AG08395 (cell line): ENCODE results near the gene TBX20.
A peak's percentile ranks its signal among the peaks of the same experiment; 100 is the strongest.

Source experiments
- DNase-seq: peaks from one replicate; pipeline ENCODE4 v3.0.0; 2012; ENCODE audit warnings: mixed read lengths, low spot score

Gene TBX20, protein sequence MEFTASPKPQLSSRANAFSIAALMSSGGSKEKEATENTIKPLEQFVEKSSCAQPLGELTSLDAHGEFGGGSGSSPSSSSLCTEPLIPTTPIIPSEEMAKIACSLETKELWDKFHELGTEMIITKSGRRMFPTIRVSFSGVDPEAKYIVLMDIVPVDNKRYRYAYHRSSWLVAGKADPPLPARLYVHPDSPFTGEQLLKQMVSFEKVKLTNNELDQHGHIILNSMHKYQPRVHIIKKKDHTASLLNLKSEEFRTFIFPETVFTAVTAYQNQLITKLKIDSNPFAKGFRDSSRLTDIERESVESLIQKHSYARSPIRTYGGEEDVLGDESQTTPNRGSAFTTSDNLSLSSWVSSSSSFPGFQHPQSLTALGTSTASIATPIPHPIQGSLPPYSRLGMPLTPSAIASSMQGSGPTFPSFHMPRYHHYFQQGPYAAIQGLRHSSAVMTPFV

DNA sequence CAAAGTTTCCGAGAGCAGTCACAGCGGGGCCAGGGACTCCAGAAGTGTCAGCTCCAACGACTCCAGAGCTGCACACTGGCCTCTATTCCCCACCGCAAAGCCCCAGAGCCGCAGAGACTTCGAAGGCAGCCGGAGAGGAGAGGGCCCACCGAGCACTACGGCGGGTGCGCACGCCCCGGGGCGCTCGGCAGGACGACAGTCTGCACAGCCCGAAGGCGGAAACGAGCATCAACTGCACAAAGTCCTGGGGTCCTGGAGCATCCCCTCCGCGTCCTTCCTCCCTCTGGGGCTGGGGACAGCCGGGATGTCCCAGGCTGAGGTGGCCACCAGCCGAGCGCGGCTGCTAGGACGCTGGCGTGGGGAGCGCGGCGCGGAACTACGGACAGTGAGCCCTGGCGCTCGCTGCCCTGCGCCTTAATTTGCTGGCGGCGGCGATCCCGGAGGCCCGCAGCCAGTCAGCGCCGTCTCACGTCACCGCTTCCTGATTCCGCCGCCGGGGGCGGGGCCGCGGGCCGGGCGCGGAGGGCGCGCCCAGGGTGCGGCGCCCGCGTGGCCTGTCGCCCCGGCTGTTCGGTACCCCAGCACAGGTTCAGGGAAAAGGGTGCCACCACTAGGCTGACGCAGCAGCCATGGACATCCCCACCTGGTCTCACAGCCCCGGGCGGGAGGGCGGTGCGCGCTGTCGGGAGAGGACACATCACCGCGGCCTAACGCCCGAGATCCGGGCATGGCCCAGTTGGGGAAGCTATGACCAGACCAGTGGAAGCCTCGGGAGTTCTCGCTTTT is at the start of gene TBX20:
Gene TBX20, minus strand, starts transcription at position 391 of the 786 bp plus-strand sequence. CDS start 480 bp downstream, outside the sequence.
- DNase-seq, result peak; percentile 48

DNA sequence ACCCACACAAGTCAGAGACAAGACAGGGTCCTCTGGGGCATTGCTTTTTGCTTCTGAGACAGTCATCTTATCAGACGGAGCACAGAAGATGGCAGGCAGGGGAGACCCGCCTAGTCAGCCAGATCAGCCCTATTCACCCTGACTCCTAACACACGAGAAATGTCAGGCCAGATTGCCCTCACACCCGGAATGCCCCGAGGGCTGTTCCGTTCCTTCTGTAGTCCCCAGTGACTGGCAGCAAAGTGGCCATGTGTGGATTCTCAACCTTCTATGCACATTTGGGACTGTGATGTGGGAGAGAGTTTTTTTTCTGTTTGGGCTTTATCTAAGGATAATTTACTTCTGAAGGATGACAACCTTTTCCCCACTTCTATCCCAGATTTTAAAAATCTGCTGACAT is 35.5 kb upstream of the TBX20 start:
- DNase-seq, result no peak

DNA sequence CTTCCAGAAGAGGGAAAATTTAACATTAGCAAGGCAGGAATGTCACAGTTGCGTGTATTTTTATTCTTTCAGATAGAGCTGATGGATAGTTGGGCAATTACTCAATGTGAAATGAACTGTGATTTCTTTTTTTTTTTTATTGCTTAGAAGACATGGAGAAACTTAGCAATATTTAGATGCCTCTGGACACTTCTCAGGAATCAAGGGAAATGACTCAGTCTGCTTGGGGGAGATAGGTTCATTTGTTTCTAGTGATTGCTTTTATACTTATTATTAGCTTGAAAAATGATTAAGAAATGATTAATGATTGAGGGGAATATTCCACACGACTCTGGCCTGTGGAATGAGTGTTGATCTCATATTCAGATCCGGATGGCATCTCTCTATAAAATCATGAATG is 33.1 kb upstream of the TBX20 start:
- DNase-seq, result no peak

DNA sequence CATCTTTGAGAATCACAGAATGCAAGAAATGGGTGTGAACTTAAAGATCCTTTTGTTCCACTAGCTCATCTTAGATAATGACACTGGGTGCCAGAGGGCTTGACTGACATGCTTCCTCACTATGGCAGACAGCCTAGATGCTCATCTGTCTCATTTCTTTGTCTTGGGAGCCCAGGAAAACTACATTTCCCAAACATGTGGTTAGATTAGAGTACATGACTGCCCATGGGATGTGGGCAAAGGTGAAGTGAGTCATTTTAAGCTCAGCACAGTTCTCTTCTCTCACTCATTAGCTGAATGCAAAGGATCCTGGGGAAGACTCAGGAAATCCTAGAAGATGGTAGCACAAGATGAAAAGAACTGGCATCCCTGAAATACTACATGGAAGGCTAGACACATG is 32.5 kb upstream of the TBX20 start:
- DNase-seq, result no peak

DNA sequence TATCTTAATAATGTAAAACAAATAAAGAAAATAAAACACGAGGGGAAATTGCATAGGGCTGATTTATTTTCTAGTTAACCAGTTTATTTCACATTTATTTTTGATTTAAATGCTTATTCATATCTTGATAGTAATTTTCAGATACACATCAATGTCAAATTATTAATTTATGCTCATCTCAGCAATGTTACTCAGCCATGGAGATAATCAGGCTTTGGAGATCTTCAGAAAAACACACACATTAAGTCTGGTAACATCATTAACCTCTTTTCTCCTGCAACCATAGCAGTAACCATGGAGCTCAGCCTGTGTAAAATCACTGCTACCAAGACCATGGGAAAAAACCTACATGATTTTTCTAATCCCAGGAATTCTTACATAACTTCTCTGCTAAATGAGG is 31.9 kb upstream of the TBX20 start:
- DNase-seq, result no peak

DNA sequence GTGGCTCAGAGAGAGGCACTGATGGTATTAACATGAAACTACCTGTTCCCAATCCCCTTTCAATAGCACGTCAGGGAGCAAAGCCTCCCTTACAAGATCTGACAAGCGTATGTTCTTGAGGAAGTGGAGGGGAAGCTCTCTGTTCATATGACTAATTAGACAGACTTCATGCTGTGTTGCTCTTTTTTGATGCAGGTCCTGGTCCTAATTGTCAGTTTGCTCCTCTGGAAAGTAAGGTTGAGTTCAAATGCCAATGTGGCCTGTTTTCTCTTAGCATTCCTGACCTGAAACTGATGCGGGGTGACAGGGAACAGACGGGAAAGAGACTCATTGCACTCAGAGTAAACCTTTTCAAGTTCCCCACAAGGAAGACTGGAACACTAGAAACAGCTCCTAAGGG is 27.0 kb upstream of the TBX20 start:
- no peak for DNase-seq

DNA sequence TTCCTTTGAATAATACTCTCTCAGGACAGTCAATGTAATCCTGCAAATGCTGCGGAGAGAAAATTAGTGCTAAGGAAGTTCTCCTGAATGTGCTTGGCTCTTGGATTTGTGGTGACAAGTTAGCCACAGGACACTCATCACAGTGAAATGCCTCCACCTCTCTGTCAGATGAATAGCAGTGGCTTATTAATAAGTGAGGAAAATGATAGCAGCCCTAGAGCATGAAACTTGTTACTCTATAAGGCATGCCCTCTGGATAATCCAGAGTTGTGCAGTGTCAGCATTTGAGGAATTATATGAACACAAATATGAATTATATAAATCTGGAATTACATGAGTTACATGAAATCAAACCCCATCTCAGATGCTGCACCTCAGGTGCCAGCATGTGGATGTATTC is 23.5 kb upstream of the TBX20 start:
- DNase-seq, result no peak

DNA sequence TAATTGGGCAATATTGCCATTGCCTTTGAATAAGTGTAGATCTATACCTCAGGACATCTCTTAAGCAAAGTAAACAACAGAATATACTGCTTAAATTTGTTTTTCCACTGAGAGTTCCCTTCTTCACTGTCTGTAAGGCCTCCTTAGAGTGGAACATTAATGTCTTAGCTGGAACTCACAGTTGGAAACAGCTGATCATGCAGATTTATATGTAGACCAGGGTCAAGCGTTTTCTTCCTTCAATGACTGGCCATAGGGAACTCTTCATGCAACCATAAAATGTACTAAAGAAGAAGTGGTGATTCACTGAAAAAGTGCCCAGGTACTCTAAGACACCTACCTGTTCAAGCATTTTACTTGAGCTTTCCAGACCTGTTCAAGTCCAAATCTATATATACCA is 18.3 kb upstream of the TBX20 start:
- no peak for DNase-seq

DNA sequence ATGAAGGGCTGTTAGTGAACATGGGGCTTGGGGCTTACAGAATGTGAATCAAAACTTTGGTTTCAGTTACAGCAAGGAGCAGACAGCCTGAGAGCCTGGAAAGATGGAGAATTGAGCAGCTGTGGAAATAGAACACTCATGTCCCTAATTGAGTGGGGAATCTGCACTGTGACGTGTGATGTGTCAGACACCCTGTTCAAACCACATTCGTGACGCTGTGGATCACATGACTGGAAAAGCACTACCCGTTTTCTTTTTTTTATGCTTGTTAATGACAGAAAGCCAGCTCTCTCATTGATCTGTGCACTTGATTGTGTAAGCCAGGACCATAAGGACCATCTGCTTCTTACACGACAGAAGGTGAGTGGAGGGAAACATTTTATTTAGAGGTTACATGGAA is 15.1 kb upstream of the TBX20 start:
- no peak for DNase-seq

DNA sequence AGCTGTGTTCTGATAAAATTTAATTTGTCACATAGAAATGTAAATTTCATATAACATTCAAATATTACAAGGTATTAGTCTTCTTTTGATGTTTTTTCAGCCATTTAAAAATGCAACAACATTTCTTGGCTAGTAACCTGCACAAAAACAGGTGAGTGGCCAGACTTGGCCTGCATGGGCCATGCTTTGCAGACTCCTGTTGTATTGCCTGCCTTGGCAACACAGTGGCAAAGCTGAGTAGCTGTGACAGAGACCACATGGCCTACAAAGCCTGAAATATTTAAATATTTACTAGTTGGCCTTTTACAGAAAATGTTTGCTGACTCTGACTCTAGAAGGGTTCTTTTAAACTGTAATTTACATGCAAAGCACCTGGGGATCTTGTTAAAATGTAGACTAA is 13.5 kb upstream of the TBX20 start:
- no peak for DNase-seq

DNA sequence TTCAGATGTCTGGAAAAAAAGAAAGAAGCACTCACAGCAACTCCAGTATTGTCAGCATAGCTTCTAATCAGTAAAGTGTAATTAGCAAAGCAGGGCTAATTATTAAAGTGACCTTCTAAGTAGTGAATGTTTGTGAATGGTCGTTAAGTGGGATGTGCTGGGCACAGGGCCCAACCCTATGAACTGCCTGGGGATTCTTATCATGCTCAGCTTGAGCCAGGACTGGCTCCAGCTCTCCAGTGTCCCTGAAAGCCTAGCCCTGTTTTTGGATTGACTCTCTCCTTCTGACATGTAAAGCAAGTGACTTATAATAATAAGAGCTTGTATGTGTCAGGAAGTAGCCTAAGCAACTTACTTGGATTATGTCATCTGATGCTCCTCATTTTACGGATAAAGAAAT is 9.5 kb upstream of the TBX20 start:
- no peak for DNase-seq

DNA sequence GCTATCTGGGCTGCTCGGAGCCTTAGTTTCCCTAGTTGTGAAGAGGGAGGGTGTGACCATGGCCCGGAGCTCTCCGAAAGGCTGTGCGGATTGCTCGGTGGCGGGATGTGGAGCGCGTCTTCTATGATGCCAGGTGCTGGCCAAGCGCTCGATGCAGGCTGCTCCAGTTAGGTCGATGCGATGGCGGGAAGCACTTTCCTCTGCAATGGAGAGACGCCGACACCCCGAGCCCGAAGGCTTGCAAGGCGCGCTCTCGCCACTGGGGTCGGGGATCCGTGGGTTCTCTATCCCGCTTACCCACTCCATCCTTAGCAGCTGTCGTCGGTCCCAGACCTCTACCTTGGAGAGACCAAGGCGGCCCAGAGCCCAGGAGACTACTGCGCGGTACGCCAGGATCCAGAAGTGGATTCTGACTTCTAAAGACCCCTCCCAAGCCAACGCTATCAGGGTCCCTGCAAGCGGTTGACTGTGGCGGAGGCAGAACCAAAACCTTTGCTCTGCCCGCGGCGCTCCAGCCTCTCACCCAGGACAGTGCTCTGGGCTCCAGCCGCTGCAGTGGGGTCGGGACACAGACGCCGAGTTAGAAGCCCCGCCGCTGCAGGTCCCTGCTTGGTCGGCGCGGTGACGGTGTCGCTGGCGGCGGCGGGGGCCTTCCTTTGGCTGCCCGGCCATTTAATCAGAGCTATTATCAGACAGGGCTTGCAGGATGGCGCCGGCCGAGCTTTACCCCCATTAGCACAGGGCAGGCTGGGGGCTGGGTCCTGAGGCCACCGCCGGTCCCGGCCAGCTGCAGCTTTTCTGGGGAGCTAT is 7.8 kb upstream of the TBX20 start:
- no peak for DNase-seq

DNA sequence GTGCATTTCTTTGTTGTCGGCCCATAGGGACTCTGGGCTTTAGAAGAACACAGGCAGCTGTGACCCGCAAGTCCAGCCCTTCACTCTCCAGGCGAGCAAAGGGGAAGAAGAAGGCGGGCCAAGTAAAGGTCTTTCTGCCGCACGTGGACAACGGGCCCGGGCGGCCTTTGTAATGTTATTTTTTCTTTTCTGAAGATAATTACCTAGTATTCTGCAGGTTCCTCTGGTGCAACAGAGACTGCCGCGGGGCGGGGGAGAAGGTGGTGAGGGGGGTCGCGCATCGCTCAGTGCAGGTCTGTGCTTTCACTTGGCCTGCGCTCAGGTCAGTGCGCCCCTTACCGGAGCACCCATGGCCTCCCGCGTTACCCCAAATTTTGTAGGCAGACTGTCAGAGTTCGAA is 7.1 kb upstream of the TBX20 start:
- DNase-seq, result no peak

DNA sequence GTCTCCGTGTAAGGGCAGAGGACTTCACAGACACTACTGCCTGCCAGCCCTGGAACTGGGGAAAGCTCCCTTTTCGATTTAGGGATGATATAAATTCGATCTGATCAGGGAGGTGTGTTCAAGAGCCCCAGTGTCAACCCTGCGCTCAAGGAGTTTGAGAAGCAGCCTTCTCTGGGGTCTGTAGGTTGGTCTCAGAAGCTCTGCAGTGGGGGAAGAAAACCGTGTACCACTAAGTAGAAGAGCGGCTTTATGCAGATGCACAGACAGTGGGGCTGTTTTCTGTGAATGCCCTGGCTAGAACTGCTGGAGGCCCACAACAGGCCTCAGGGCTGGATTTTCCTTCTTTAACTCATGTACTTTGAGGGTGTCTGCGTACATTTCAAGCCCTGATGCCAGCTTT is 6.3 kb upstream of the TBX20 start:
- no peak for DNase-seq

DNA sequence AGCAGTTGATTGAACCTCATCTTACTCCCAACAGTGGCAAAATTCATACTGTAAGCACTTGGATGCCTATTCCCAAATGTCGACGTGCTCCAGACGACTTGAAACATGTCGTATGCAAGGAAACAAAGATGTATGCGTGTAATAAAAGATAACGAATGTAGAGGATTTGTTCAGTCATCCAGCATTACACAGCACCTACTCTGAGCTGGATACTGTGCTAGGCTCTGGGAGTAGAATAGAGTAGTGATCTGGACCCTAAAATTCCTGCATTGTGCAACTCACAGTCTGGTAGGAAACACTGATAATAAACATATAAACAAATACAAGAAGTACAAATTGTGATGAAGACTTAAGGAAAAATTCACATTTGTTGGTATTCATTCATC is 5.6 kb upstream of the TBX20 start:
- no peak for DNase-seq

DNA sequence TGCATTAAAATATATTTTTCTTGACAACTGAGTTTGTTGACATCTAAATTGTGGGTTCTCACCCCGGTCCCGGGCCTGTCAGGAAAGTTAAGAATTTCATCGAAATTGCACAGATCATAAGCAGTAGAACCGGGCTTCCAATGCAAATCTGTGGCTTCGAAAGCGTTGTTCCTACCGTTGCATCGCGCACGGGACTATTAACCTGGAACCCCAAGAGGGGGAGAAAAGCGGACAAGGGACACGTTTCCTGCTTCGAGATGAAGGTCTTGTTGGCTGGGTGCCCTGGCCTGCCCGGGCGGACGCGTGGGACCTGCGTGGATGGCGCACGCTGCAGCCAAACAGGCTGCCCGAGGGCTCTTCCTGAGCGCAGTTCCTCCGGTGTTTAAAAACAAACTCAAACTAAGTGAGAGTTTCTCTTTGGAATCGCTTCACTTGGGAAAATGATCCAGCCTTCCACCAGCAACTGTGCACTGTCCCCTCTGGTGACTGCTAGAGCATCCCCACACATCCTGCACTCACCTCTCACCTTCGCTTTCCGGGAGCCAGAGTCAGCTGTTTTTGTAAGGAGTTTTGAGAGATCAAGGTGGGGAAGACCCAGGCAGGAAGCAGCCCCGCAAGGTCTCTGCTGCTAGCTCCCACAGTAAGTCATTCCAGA is 5.1 kb upstream of the TBX20 start:
- DNase-seq, result no peak

DNA sequence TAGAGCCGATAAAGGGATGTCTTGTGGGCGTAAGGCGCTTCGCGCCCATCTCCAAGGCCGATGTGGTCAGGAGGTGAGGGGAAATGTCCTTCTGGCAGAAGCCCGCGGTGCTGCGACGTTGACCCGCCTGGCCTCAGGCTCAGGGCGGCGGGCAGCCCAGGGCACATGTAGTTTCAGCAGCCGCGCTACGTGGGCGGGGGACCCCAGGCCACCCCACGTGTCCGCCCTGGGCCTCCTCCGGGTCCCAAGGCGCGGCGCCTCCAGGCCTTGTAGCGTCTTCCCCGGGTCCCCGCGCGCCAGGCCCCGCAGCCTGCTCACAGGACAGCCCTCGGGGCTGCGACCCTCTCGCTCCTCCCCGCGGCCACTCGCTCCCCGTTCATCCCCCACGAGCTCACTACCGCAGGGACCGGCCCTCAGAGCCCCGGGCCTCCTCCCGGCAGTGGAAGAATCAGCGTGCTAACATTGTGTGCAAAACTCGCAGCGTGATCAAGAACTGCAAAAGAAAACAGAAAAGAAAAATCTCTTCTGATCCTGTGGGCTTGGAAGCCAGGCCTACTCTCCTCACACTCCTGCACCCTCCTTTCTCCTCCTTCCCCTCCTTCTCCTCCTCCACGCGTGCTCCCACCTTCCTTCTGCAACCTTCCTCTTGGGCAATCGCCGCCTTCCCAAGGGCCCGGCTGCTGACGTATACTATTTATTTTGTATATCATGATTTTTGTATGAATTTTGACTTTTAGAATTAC is 4.4 kb upstream of the TBX20 start:
- no peak for DNase-seq

DNA sequence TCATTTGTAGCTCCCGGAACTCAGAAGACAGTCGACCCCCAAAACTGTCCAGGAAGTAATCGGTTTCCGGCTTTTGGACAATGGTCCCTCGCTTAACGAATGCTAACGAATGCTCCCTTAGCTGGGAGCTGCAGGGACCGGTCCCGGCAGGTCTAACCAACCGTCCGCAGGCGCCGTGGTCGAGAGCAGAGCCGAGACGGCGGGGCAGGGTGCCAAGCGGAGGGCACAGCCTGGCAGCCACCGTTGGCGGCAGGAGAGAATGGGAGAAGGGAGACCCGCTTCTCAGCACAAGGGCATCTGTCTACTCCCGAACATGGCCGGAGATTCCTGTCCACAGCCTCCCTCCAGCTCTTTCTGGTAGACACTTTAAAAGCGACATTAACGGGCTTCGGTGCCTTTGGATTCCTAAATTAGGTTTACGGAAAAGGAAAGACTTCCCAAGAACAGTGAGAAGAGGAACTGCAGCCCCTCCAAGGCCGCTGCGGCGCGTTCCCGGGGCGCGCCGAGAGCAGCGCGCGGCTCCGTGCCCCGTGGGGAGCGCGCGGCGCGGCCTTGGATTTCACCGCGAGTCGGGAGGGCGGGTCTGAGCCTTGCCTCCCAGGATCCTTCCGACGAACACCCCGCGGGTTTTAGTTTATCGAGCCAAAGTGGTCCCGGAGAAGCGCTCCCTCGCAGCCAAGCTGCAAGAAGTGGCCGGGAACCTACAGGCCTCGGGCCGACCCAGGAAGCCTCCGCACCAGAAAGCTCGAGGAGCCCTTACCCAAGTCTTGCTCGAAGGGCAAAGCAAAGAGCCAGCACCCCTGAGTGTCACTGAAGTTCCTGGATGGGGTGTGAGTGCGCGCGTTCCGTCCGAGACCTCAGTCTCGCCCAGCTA is 3.6 kb upstream of the TBX20 start:
- DNase-seq, result no peak

DNA sequence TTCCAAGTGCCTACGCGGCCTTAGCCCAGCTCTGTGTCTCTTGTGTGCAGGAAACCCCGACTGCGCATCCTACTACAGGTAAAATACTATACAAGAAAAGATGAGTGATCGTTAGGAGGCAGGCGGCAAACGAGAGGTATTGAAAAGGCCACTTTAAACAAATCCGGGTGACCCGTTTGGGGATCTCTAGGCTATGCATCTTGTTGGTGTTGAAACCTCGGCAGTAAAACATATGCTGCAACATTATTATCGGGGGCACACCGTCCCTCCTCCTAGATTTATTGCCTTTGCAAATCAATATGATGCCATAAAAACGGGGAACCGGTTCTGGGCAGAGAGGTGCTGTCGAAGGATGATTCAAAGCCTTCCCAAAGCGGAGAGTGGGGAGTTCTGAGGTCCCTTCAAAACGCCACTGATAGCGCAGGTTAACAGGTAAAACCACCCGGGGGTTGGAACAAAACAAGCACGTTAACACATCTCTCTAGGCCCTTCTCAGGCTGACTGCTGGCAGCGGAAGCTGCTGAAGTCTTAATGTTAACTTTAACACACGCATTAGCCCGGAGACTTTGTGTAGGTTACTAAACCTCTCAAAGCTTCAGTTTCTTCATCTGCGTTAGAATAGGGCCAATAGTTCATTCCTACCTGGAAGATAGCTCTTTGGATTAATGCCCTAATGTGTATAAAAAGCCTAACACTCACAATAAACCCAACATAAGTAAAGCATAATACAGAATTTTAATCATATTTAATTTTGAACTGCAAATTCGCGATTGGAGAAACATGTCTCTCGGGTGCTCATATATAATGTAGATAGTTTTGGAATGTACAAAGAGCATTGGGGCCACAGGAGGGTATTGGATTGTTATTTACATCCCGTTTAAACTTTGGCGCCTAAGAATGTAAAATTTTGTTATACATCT is 2.6 kb upstream of the TBX20 start:
- no peak for DNase-seq
